ENCODE data around the gene ERBB4.

Gene ERBB4

GRCh38 chr2:212426637-212427412 lies 111.8 kb downstream of the ERBB4 start:
- DNase-seq: no peak

DNA sequence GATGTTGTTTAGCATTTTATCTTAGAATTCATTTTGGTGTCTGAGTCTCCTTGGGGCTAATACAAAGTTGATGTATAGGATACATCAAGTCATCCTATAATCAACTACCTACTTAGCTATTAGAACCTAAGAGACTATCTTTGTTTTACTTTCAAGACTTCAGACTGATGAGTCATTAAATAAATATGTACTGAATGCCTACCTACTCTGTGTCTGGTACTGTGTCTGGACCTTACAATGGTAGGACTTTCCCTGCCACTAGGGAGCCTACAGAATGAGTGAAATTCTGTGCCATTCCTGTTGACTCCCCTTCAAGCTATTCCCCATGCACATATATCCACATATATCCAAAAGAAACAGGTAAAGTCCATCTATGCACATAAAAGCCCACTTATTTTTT lies 114.5 kb downstream of the ERBB4 start:
- DNase-seq: no peak

GRCh38 chr2:212423089-212423488 lies 115.5 kb downstream of the ERBB4 start:
- DNase-seq: no peak

DNA sequence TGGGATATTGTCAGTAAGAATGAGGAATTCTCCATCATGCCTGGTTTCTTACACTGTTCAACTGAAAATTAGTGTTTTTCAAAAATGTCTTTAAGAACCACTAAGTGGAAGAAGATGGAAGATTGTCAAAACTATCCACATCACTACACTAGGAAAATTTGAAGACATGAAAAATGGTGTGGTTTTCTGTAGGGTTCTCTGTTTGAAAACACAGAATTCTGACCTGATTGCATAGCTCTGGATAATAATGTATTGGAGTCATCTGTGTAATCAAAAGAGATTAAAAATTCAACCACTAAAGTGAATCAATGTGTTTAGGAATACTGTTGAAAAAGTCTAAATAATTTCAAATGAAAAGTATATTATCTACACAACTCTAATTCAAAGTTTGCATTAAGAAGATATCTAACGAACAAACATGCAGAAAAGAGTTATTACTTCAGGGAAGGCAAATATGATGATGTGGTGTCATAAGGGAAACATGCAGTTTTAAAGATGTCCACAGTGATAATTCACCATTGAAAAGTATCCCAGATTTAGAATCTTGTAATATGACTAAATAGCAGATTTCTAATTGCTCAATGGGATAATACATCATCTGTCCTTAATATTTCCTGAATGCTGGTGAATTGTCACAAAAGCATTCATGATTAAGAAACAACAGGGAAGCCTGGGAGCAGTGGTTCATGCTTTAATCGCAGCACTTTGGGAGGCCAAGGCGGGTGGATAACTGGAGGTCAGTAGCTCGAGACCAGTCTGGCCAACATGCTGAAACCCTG lies 116.9 kb downstream of the ERBB4 start:
- no peak for DNase-seq

GRCh38 chr2:212416086-212416485 lies 122.5 kb downstream of the ERBB4 start:
- no peak for DNase-seq

GRCh38 chr2:212414767-212415211 lies 123.8 kb downstream of the ERBB4 start:
- no peak for DNase-seq

DNA sequence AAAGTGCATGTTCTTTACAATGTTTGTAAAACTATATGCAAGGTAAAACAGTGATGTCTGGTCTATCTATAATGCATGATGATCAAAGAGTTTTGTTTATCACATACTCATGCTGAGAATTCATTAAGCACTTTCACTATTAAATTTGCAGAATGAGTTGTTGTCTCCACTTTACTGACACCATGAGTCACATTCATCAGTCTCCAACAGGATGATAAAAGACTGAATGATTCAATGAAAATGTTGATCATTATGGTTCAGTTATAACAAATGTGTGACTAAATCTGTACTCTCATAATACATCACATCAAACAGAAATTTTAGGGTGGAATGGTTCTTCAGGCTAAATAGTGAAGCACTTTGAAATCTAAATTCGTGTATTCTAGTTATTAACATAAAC lies 129.0 kb downstream of the ERBB4 start:
- DNase-seq: no peak

GRCh38 chr2:212408524-212408923 lies 130.1 kb downstream of the ERBB4 start:
- DNase-seq: no peak

DNA sequence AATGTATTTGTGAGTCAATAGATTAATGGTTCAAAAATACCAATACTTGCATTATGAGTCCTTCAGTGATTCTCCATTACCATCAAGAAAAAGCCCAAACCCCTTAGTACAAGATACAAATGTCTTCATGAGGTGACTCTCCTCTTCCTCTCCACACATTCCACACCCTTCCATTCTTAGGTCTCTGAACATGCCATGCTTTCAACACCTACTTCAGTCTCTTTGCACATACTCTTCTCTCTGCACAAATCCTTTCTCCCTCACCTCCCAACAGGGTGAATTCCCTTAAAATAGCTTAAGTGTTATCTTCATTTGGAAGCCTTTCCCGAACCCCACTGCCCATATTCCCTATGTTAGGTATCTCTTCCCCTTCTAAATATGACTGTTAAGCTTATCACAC lies 131.9 kb downstream of the ERBB4 start:
- DNase-seq: no peak

DNA sequence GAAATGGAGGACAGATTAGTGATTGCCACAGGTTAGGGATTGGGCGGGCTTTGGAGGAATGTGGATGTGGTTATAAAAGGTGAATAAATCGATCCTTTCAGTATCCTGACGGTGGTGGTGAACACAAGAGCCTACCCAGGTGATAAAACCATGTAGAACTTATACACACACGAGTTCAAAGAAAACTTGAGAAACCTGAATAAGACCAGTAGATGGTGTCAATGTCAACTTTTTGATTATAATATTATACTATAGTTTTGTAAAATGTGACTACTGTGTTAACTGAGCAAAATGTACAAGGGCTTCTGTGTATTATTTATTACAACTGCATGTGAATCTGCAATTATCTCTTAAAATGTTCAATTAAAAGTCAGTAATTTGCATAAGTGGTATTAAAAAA lies 136.3 kb downstream of the ERBB4 start:
- DNase-seq: no peak

DNA sequence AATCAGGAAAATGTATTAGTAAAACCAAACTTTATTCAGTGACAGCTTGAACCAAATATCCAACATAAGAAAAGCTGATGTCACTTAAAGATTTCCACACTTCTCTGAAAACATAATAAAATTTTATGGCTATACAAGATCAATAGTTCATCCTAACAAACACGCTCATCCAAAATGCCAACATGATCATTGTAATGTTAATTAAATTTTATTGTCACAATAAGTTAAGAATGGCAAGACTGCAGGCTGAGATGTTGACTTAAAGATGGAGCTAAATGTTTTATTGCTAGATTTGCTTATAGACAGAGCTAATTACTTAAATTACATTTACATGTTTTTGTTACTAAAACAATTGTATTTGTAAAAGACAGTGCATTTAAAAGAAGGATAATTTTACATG lies 140.3 kb downstream of the ERBB4 start:
- DNase-seq: no peak

- no peak for DNase-seq
Observed at GRCh38 chr2:212392544-212392943, 146.1 kb downstream of the ERBB4 start.

- no peak for DNase-seq
Observed at GRCh38 chr2:212392043-212392442, 146.6 kb downstream of the ERBB4 start.

- DNase-seq: no peak
Observed at GRCh38 chr2:212387146-212387545, 151.5 kb downstream of the ERBB4 start.

- DNase-seq: no peak
Observed at GRCh38 chr2:212385241-212385640, 153.4 kb downstream of the ERBB4 start.

GRCh38 chr2:212384027-212384426 lies 154.6 kb downstream of the ERBB4 start:
- no peak for DNase-seq

DNA sequence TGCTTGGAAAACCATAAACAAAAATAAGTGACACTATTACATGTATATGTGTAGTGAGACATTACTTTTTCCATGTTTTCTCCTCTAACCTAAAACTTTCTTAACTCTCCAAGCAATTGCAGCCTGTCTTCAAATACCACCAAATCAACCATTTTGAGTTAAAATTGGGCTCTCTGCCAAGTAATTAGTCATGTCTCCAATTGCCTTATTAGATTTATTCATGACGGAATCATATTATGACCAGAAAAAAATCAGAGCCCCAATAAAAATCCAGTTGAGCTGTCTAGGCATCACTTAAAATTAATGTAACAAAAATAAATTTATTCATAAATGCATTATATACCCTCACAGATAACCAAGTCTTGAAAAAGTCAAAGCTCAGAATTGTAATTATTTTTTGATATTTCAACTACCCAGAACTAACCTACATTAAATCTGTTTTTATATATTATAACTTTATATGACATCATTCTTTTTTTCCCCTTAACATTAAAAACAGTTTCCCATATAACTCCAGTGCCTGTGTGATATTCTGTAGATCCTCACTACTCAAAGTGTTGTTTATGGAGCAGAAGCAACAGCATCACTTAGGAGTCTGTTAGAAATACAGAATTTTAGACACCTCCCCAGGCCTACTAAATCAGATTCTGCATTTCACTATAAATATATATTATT lies 157.0 kb downstream of the ERBB4 start:
- DNase-seq: no peak

- no peak for DNase-seq
Observed at GRCh38 chr2:212379103-212379502, 159.5 kb downstream of the ERBB4 start.

DNA sequence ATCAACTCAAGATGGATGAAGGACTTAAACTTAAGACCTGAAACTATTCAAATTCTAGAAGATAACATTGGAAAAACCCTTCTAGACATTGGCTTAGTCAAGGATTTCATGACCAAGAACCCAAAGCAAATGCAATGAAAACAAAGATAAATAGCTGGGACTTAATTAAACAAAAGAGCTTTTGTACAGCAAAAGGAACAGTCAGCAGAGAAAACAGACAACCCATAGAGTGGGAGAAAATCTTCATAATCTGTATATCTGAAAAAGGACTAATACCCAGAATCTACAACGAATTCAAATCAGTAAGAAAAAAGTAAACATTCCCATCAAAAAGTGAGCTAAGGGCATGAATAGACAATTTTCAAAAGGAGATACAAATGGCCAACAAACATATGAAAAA lies 171.2 kb downstream of the ERBB4 start:
- DNase-seq: no peak

DNA sequence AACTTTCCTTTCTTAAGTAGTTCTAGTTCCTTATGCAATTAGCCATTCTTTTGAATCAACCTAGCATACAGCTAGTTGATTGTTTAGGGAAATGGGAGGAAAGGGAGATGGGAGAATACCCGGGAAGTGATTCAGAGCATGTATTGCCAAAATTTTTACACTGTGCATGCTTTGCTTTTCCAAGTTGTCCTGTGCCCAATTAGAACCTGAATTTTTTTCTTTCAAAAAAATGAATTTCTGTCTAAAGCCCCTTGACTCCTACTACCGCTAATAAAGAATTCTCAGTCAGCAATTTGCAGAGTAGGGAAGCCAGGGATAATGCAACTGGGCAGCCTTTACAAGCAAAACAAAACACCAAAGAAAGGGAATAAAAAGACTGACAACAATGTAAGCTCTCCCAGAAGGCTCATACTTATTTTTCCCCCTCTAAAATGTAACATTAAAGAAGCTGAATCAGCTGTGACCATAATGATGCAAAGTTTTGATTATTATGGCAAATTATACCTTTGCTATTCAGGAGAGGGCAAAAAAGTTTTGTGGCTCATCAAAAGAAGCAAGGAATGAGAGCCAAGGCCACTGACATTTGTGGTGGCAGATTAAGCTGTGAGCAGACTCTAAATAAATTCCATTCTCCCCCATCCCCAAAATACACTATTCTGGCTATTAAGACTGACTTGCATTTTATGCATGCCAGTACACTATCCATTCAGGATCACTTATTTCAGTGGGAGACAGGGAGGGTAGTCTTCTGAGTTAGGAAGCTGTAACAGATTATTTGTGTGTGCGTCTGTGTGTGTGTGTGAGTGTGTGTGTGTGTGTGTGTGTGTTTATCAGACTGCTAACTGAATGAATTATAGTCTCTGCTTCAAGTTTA lies 174.3 kb downstream of the ERBB4 start:
- no peak for DNase-seq

DNA sequence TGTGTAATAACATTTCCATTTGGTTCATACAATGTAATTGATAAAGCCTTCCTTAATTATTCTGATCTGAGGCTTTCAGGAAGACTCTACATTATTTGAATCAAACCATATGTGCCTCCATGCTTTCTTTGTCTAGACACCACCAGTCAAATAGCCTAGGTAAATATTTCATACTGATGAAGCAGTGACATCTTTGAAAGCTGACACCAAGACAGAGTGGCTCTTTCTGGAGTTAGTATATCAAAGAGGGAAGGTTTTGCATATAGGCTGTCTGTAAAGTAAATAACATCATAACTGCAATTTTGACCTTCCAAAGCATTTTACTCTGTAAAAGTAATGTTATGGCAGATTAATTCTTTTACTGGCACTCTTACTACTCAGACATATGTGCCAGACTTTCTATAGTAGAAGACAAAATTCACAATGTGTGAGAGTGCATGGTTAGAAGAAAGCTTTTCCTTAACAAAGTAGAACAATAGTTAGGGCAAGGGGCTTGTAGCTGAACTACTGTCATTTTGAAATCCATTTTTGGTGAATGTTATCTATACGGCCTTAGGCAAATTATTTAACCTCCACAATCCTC lies 177.3 kb downstream of the ERBB4 start:
- no peak for DNase-seq

DNA sequence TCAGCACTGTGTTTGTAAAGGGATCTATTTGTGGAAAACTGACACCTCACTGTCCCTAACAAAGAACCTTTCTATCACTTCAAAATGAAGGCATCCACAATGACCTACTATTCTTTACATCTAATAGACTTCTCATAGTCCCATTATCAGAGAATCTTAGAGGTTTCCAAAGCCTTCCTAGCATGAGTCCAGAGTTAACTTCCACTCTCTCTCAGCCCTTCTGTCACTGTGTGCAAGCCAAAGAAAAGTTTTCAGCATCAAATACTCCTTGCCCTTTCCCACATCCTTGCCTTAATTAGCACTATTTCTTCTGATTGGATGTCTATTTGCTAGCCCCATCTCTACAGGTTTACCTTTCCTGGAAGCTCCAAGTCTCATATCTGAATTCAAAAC lies 178.5 kb downstream of the ERBB4 start:
- no peak for DNase-seq
